ENCODE results near the gene JAKMIP1.
"Not testable (repeated sequence)": the region's sequence is repeated elsewhere in the genome, so short reads cannot be mapped to it uniquely, and the experiment has no call there.

Gene JAKMIP1

GRCh38 chr4:6228158-6229067, 28.1 kb upstream of the JAKMIP1 start:
- DNase-seq: no peak

- DNase-seq: no peak
These were observed 27.2 kb upstream of the JAKMIP1 start for GRCh38 chr4:6227412-6228157.

- DNase-seq: no peak
These were observed 26.2 kb upstream of the JAKMIP1 start for GRCh38 chr4:6226506-6226905.

- no peak for DNase-seq
These were observed 25.1 kb upstream of the JAKMIP1 start for GRCh38 chr4:6225469-6225868.

- no peak for DNase-seq
These were observed 24.4 kb upstream of the JAKMIP1 start for GRCh38 chr4:6224735-6225134.

GRCh38 chr4:6222761-6223292, 22.5 kb upstream of the JAKMIP1 start:
- no peak for DNase-seq

- no peak for DNase-seq
These were observed 21.8 kb upstream of the JAKMIP1 start for GRCh38 chr4:6221851-6222760.

- DNase-seq: no peak
These were observed 21.0 kb upstream of the JAKMIP1 start for GRCh38 chr4:6221301-6221850.

GRCh38 chr4:6217716-6218381, 17.5 kb upstream of the JAKMIP1 start:
- DNase-seq: no peak

- no peak for DNase-seq
These were observed 16.2 kb upstream of the JAKMIP1 start for GRCh38 chr4:6216588-6216987.

GRCh38 chr4:6209921-6210320, 9.6 kb upstream of the JAKMIP1 start:
- DNase-seq: no peak

- DNase-seq: not testable (repeated sequence)
These were observed 8.9 kb upstream of the JAKMIP1 start for GRCh38 chr4:6209291-6209690.

- no peak for DNase-seq
These were observed 8.1 kb upstream of the JAKMIP1 start for GRCh38 chr4:6208416-6208815.

- DNase-seq: no peak
These were observed 7.3 kb upstream of the JAKMIP1 start for GRCh38 chr4:6207602-6208001.

GRCh38 chr4:6206771-6207290, 6.5 kb upstream of the JAKMIP1 start:
- no peak for DNase-seq

GRCh38 chr4:6205973-6206372, 5.6 kb upstream of the JAKMIP1 start:
- no peak for DNase-seq

- DNase-seq: no peak
These were observed 5.2 kb upstream of the JAKMIP1 start for GRCh38 chr4:6205567-6205931.

- no peak for DNase-seq
These were observed 4.7 kb upstream of the JAKMIP1 start for GRCh38 chr4:6204871-6205566.

- DNase-seq: no peak
These were observed 3.7 kb upstream of the JAKMIP1 start for GRCh38 chr4:6204098-6204497.

GRCh38 chr4:6201580-6202091, 1.3 kb upstream of the JAKMIP1 start:
- no peak for DNase-seq

GRCh38 chr4:6200922-6201362, 593 bp upstream of the JAKMIP1 start:
- DNase-seq: no peak
